WTC11 (cell line): Measurements from ENCODE around the gene NFXL1. TPM values are rescaled to one million over a fixed set of nuclear protein-coding genes. Genes with fewer than 3 reads are reported as not detected.

ENCODE experiments used
- ATAC-seq: fragments of 200-7000 bp; cut with Tn5 transposase; 2 replicates; pipeline ENCODE4 v1.10.0; 2021; ENCODE audit warnings: mild to moderate bottlenecking, moderate library complexity
- CTCF ChIA-PET: fragments of 300-600 bp; sonication (Branson Sonifier 250); formaldehyde crosslinking; loops from one replicate; lab custom pipeline; 2021; ENCODE audit warnings: antibody characterized with exemption; lab: Charles Lee
- POLR2A ChIA-PET: fragments of 350-600 bp; sonication (Branson Sonifier 250); formaldehyde crosslinking; loops from one replicate; lab custom pipeline; 2021; ENCODE audit warnings: antibody characterized with exemption; lab: Charles Lee
- DNase-seq: peaks from one replicate; pipeline ENCODE4 v3.0.0; 2021; ENCODE audit warnings: low spot score
- H3K27ac Mint-ChIP-seq: 2 replicates; pipeline ENCODE4 v1.8.0; 2021; ENCODE audit warnings: mixed read lengths
- H3K27me3 Mint-ChIP-seq: 2 replicates; pipeline ENCODE4 v1.8.0; 2021; ENCODE audit warnings: low read depth, mild to moderate bottlenecking, moderate library complexity, mixed read lengths
- H3K36me3 Mint-ChIP-seq: 2 replicates; pipeline ENCODE4 v1.8.0; 2021; ENCODE audit warnings: mixed read lengths
- H3K4me1 Mint-ChIP-seq: 2 replicates; pipeline ENCODE4 v1.8.0; 2022; ENCODE audit warnings: mixed read lengths
- H3K4me3 Mint-ChIP-seq: 2 replicates; pipeline ENCODE4 v1.8.0; 2021; ENCODE audit warnings: mild to moderate bottlenecking, moderate library complexity, mixed read lengths
- H3K9me3 Mint-ChIP-seq: 2 replicates; pipeline ENCODE4 v1.8.0; 2021; ENCODE audit warnings: mixed read lengths
- AFF4 ChIP-seq: sonication (generic); formaldehyde crosslinking; IDR thresholded peaks from 2 replicates; pipeline ENCODE4 v1.8.1; 2023; ENCODE audit warnings: mild to moderate bottlenecking, missing genetic modification reagents, borderline replicate concordance
- ATF2 ChIP-seq: sonication (generic); formaldehyde crosslinking; IDR thresholded peaks from 2 replicates; pipeline ENCODE4 v1.8.1; 2022; ENCODE audit warnings: low read depth, missing genetic modification reagents, borderline replicate concordance
- CDX4 ChIP-seq: fragments of 250-450 bp; sonication (Bioruptor Pico); IDR thresholded peaks from 2 replicates; pipeline ENCODE4 v1.9.0; 2021; ENCODE audit warnings: moderate library complexity, mild to moderate bottlenecking, inconsistent platforms, borderline replicate concordance
- ETV6 ChIP-seq: sonication (generic); formaldehyde crosslinking; IDR thresholded peaks from 2 replicates; pipeline ENCODE4 v1.8.1; 2022; ENCODE audit warnings: mild to moderate bottlenecking, missing genetic modification reagents
- FOXK1 ChIP-seq: sonication (generic); formaldehyde crosslinking; IDR thresholded peaks from 2 replicates; pipeline ENCODE4 v1.8.0; 2022; ENCODE audit warnings: mild to moderate bottlenecking, moderate library complexity, missing genetic modification reagents
- HMGXB4 ChIP-seq: sonication (generic); formaldehyde crosslinking; IDR thresholded peaks from 2 replicates; pipeline ENCODE4 v1.8.1; 2023; ENCODE audit warnings: mild to moderate bottlenecking, moderate library complexity, missing genetic modification reagents
- IRF2 ChIP-seq: sonication (generic); formaldehyde crosslinking; IDR thresholded peaks from 2 replicates; pipeline ENCODE4 v1.8.0; 2022; ENCODE audit warnings: low read depth, missing genetic modification reagents, borderline replicate concordance
- MXD4 ChIP-seq: fragments of 250-450 bp; sonication (Bioruptor Pico); IDR thresholded peaks from 2 replicates; pipeline ENCODE4 v1.8.0; 2021; ENCODE audit warnings: mild to moderate bottlenecking, moderate library complexity, borderline replicate concordance
- MYBL2 ChIP-seq: sonication (generic); formaldehyde crosslinking; IDR thresholded peaks from 2 replicates; pipeline ENCODE4 v1.8.1; 2023; ENCODE audit warnings: mild to moderate bottlenecking, moderate library complexity, missing genetic modification reagents
- NFATC4 ChIP-seq: fragments of 250-450 bp; sonication (Bioruptor Pico); IDR thresholded peaks from 2 replicates; pipeline ENCODE4 v1.9.0; 2021; ENCODE audit warnings: mild to moderate bottlenecking
- NR2C2 ChIP-seq: sonication (generic); formaldehyde crosslinking; IDR thresholded peaks from 2 replicates; pipeline ENCODE4 v1.8.0; 2022; ENCODE audit warnings: mild to moderate bottlenecking, missing genetic modification reagents
- PRRX2 ChIP-seq: fragments of 250-450 bp; sonication (Bioruptor Pico); IDR thresholded peaks from 2 replicates; pipeline ENCODE4 v1.8.0; 2021; ENCODE audit warnings: mild to moderate bottlenecking
- RELA ChIP-seq: sonication (generic); formaldehyde crosslinking; IDR thresholded peaks from 2 replicates; pipeline ENCODE4 v1.8.1; 2022; ENCODE audit warnings: missing genetic modification reagents, mild to moderate bottlenecking, borderline replicate concordance
- STAT6 ChIP-seq: sonication (generic); formaldehyde crosslinking; conservative IDR thresholded peaks from 2 replicates; pipeline ENCODE4 v1.8.1; 2023; ENCODE audit warnings: mild to moderate bottlenecking, low read depth, missing genetic modification reagents, moderate library complexity
- USF1 ChIP-seq: sonication (generic); formaldehyde crosslinking; IDR thresholded peaks from 2 replicates; pipeline ENCODE4 v1.8.0; 2022; ENCODE audit warnings: mild to moderate bottlenecking, missing genetic modification reagents
- ZBTB43 ChIP-seq: sonication (generic); formaldehyde crosslinking; IDR thresholded peaks from 2 replicates; pipeline ENCODE4 v1.8.1; 2023; ENCODE audit warnings: mild to moderate bottlenecking, missing genetic modification reagents
- ZNF232 ChIP-seq: sonication (generic); formaldehyde crosslinking; IDR thresholded peaks from 2 replicates; pipeline ENCODE4 v1.8.0; 2022; ENCODE audit warnings: mild to moderate bottlenecking, missing genetic modification reagents
- ZNF416 ChIP-seq: fragments of 250-450 bp; sonication (Bioruptor Pico); IDR thresholded peaks from 2 replicates; pipeline ENCODE4 v1.9.0; 2021; ENCODE audit warnings: mild to moderate bottlenecking, inconsistent platforms
- ZNF671 ChIP-seq: fragments of 250-450 bp; sonication (Bioruptor Pico); IDR thresholded peaks from 2 replicates; pipeline ENCODE4 v1.8.0; 2021; ENCODE audit warnings: mild to moderate bottlenecking
- total RNA-seq: library from RNA; stranded (reverse); gene quantifications from 3 replicates; pipeline ENCODE4 v1.2.3, GENCODE V29; 2021

NFXL1 gene
- total RNA-seq, 1 experiment from 2014 or later = 30.2 TPM

GRCh38 chr4:47816748-47817147, 97.6 kb downstream of the NFXL1 start:
- POLR2A ChIA-PET = no interaction called here
- no peak for ATAC-seq

More at GRCh38 chr4:47816748-47817147, 97.6 kb downstream of the NFXL1 start:
- Mint-ChIP-seq H3K9me3 (peaks cover 6% of the 10 kb centered on the region; the same call in 1 of the 2 replicates), H3K27me3 (no peaks in the 10 kb centered on the region), H3K4me3 (no peak overlapping the region), H3K4me1 (no peaks in the 10 kb centered on the region), H3K27ac (no peak overlapping the region), H3K36me3 (no peaks in the 10 kb centered on the region)
- no peak for DNase-seq
- TF ChIP-seq USF1 (CRISPR knock-in tag) (no peak), PRRX2 (CRISPR knock-in tag) (no peak), ZNF671 (CRISPR knock-in tag) (no peak), STAT6 (CRISPR knock-in tag) (no peak), RELA (CRISPR knock-in tag) (no peak), MYBL2 (CRISPR knock-in tag) (no peak), ETV6 (CRISPR knock-in tag) (no peak), AFF4 (CRISPR knock-in tag) (no peak), ZNF416 (no peak), ATF2 (CRISPR knock-in tag) (no peak), HMGXB4 (CRISPR knock-in tag) (no peak), IRF2 (CRISPR knock-in tag) (no peak), NR2C2 (CRISPR knock-in tag) (no peak), ZBTB43 (no peak), FOXK1 (no peak), ZNF232 (no peak), CDX4 (CRISPR knock-in tag) (no peak), MXD4 (CRISPR knock-in tag) (no peak), NFATC4 (CRISPR knock-in tag) (no peak)
- CTCF ChIA-PET = interaction anchor here (1.0 kb wide), 1 partner anchor 112 kb away, joined by 4 read pairs; no protein-coding TSS in a partner anchor
